Measurements from ENCODE around the gene OR1E1. TPM values are rescaled to one million over a fixed set of nuclear protein-coding genes. Genes with fewer than 3 reads are reported as not detected.
"Not testable (repeated sequence)": the region's sequence is repeated elsewhere in the genome, so short reads cannot be mapped to it uniquely, and the experiment has no call there.

The OR1E1 gene
- total RNA-seq, 2 experiments from 2014 or later: not detected

DNA sequence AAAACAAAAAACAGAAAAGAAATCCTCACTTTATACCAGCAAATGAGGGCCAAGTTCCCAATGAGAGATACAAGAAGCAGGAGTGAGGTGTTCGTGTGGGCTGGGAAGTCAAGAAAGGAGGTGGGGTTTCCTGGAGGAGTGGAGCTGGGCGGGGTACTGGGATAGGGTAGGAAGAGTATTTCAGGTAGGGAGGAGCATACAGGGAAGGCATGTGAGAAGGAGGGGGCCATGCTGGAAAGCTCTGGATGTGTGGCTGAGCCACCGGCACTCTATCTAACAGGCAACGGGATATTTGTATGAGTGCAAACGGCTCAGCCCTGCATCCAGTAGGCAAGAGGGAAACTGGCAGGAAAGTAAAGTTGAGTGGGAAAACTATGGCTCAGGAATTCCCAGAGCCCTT, 16.3 kb downstream of the OR1E1 start:
- no peaks in the 10 kb centered on the region for H3K9me3 Mint-ChIP-seq

DNA sequence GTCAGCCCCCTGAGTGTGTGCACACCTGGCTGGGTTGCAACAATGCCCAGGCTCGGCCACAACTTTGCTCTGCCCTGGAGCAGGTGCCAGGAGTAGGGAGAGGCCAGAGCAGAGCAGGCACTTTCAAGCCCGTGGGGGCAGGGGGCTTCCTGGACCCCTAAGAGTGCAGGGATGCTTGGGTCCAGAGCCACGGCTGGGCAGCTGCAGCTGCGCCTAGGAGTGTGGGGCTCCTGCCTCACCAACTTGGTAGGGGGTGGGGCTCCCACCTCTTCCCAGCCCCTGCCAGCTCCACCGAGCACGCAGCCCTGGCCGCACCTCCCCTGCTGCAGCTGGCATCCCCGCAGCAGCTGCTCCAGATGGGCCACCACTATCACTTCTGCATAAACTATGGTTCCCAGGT, 19.9 kb downstream of the OR1E1 start:
- H3K9me3 Mint-ChIP-seq: peaks cover 16% of the 10 kb centered on the region
- H3K4me3 Mint-ChIP-seq: no peak overlapping the region
- H3K36me3 Mint-ChIP-seq: peaks cover 40% of the 10 kb centered on the region
- no peaks in the 10 kb centered on the region for H3K4me1 Mint-ChIP-seq
- peaks cover 11% of the 10 kb centered on the region for H3K27me3 Mint-ChIP-seq
- no peak for DNase-seq
- no peak overlapping the region for H3K27ac Mint-ChIP-seq

More for the DNA sequence above, 16.3 kb downstream of the OR1E1 start:
- Mint-ChIP-seq H3K36me3 (peaks cover 34% of the 10 kb centered on the region), H3K4me3 (no peak overlapping the region), H3K27me3 (peaks cover 28% of the 10 kb centered on the region), H3K4me1 (no peaks in the 10 kb centered on the region), H3K27ac (no peak overlapping the region)
- DNase-seq: no peak

DNA sequence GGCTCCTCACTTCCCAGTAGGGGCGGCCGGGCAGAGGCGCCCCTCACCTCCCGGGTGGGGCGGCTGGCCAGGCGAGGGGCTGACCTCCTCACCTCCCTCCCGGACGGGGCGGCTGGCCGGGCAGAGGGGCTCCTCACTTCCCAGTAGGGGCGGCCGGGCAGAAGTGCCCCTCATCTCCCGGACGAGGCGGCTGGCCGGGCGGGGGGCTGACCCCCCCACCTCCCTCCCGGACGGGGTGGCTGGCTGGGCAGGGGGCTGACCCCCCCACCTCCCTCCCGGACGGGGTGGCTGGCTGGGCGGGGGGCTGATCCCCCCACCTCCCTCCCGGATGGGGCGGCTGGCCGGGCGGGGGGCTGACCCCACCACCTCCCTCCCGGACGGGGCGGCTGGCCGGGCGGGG, 27.0 kb downstream of the OR1E1 start:
- H3K27me3 Mint-ChIP-seq, H3K36me3 Mint-ChIP-seq, H3K27ac Mint-ChIP-seq, H3K4me1 Mint-ChIP-seq, H3K4me3 Mint-ChIP-seq, DNase-seq: not testable (repeated sequence)
- H3K9me3 Mint-ChIP-seq: peaks cover 33% of the 10 kb centered on the region

Other genes with a start within 250 kb of the OR1E1 start
- gene OR1A2, start 200.9 kb downstream of the OR1E1 start, total RNA-seq: not detected
- not detected for gene OR1A1, start 190.7 kb downstream of the OR1E1 start, total RNA-seq
- under 1 TPM; 0.74 to 0.99 TPM for gene OR3A1, start 100.0 kb downstream of the OR1E1 start, total RNA-seq
- gene OR3A2, start 12.1 kb downstream of the OR1E1 start, total RNA-seq: 1 to 10 TPM; 7.2 to 8.3 TPM
- not detected for gene OR3A3, start 13.0 kb upstream of the OR1E1 start, total RNA-seq
- not detected for gene OR1E2, start 35.4 kb upstream of the OR1E1 start, total RNA-seq
- under 1 TPM in 1 of 2 experiments, not detected in 1; 0.16 TPM for gene SPATA22, start 73.4 kb upstream of the OR1E1 start, total RNA-seq
- not detected for gene ASPA, start 77.6 kb upstream of the OR1E1 start, total RNA-seq
- under 1 TPM; 0.47 to 0.64 TPM for gene TRPV3, start 159.4 kb upstream of the OR1E1 start, total RNA-seq
- gene TRPV1, start 211.0 kb upstream of the OR1E1 start, total RNA-seq: 1 to 10 TPM; 1.4 TPM
- gene SHPK, start 237.8 kb upstream of the OR1E1 start, total RNA-seq: 10 to 100 TPM; 11.9 to 12.3 TPM
- gene CTNS, start 238.3 kb upstream of the OR1E1 start, total RNA-seq: 10 to 100 TPM; 10.6 to 11.0 TPM

All from activated naive CD8-positive, alpha-beta T cell treated with anti-CD3 and anti-CD28 coated beads for 36 hours (primary cell).